Astrocyte (in vitro differentiated cells and primary cell): ENCODE data around the gene IFRD2. TPM values are rescaled to one million over a fixed set of nuclear protein-coding genes. Genes with fewer than 3 reads are reported as not detected.

Source experiments
- DNase-seq: peaks from one replicate; pipeline ENCODE4 v3.0.0-alpha.2; 2010; ENCODE audit warnings: low read depth
- FAIRE-seq: peaks from 2 replicates; lab custom pipeline; 2011; peaks lifted over from hg19 to GRCh38; lab: Jason Lieb, UNC
- H2AFZ ChIP-seq: 2 replicates; pipeline ENCODE4 v1.6.0; 2012; ENCODE audit warnings: low read depth, low read length, inconsistent platforms
- H3K27ac ChIP-seq: 2 replicates; pipeline ENCODE4 v1.5.1; 2011; ENCODE audit warnings: low read depth, low read length, inconsistent platforms
- H3K27me3 ChIP-seq: 2 replicates; pipeline ENCODE4 v1.6.0; 2011; ENCODE audit warnings: low read length, inconsistent platforms; ENCODE audit not compliant: insufficient read depth
- H3K36me3 ChIP-seq: 2 replicates; pipeline ENCODE4 v1.5.1; 2011; ENCODE audit warnings: low read length, inconsistent platforms; ENCODE audit not compliant: insufficient read depth
- H3K4me1 ChIP-seq: 2 replicates; pipeline ENCODE4 v1.5.1; 2011; ENCODE audit warnings: low read length, inconsistent platforms; ENCODE audit not compliant: insufficient read depth
- H3K4me2 ChIP-seq: 2 replicates; pipeline ENCODE4 v1.6.0; 2012; ENCODE audit warnings: low read length, inconsistent platforms
- H3K4me3 ChIP-seq: 2 replicates; pipeline ENCODE4 v1.5.1; 2011; ENCODE audit warnings: low read depth, mild to moderate bottlenecking, low read length, inconsistent platforms; ENCODE audit not compliant: insufficient read depth
- H3K79me2 ChIP-seq: 2 replicates; pipeline ENCODE4 v1.6.0; 2012; ENCODE audit warnings: mild to moderate bottlenecking, low read length, inconsistent platforms; ENCODE audit not compliant: insufficient read depth
- H3K9ac ChIP-seq: 2 replicates; pipeline ENCODE4 v1.6.0; 2012; ENCODE audit warnings: mild to moderate bottlenecking, low read length, inconsistent platforms
- H3K9me3 ChIP-seq: 2 replicates; pipeline ENCODE4 v1.5.1; 2012; ENCODE audit warnings: low read depth, mild to moderate bottlenecking, low read length, inconsistent platforms; ENCODE audit not compliant: insufficient read depth
- H4K20me1 ChIP-seq: 2 replicates; pipeline ENCODE4 v1.6.0; 2012; ENCODE audit warnings: low read length, inconsistent platforms; ENCODE audit not compliant: insufficient read depth
- H3K27ac Mint-ChIP-seq: one replicate; pipeline ENCODE4 v1.8.0; 2021; ENCODE audit warnings: mild to moderate bottlenecking, mixed read lengths; ENCODE audit not compliant: unreplicated experiment
- H3K27me3 Mint-ChIP-seq: one replicate; pipeline ENCODE4 v1.8.0; 2021; ENCODE audit warnings: low read depth, mixed read lengths; ENCODE audit not compliant: unreplicated experiment
- H3K36me3 Mint-ChIP-seq: one replicate; pipeline ENCODE4 v1.8.0; 2021; ENCODE audit warnings: low read depth, mixed read lengths; ENCODE audit not compliant: unreplicated experiment
- H3K4me1 Mint-ChIP-seq: one replicate; pipeline ENCODE4 v1.8.0; 2021; ENCODE audit warnings: low read depth, mixed read lengths; ENCODE audit not compliant: unreplicated experiment
- H3K4me3 Mint-ChIP-seq: one replicate; pipeline ENCODE4 v1.8.0; 2021; ENCODE audit warnings: mild to moderate bottlenecking, moderate library complexity, mixed read lengths; ENCODE audit not compliant: unreplicated experiment
- H3K9me3 Mint-ChIP-seq: one replicate; pipeline ENCODE4 v1.8.0; 2021; ENCODE audit warnings: mild to moderate bottlenecking, mixed read lengths; ENCODE audit not compliant: unreplicated experiment
- CTCF ChIP-seq: IDR thresholded peaks from 2 replicates; pipeline ENCODE4 v1.5.1; 2011; ENCODE audit warnings: low read depth, mild to moderate bottlenecking, inconsistent platforms, low read length, moderate library complexity; ENCODE audit not compliant: insufficient read depth
- EZH2 ChIP-seq: IDR thresholded peaks from 2 replicates; pipeline ENCODE4 v1.6.1; 2012; ENCODE audit warnings: mild to moderate bottlenecking, low read length, inconsistent platforms; ENCODE audit not compliant: insufficient read depth
- total RNA-seq: library from RNA; stranded (reverse); gene quantifications from 2 replicates; pipeline ENCODE4 v1.2.1, GENCODE V29; 2021

The IFRD2 gene
- total RNA-seq, 1 donor from 2014 or later = 66.8 TPM

- Histone ChIP-seq H4K20me1 (peaks cover 27% of the 10 kb centered on the region), H3K27me3 (no peaks in the 10 kb centered on the region), H2AFZ (no peak overlapping the region), H3K27ac (peak overlapping the region; percentile 47), H3K4me1 (peaks cover 16% of the 10 kb centered on the region), H3K9me3 (no peaks in the 10 kb centered on the region), H3K36me3 (peaks cover 33% of the 10 kb centered on the region), H3K9ac (peak overlapping the region; percentile 95), H3K4me3 (peak overlapping the region; percentile 86), H3K79me2 (peaks cover 46% of the 10 kb centered on the region), H3K4me2 (peak overlapping the region; percentile 99)
- no peak for FAIRE-seq
- peak overlapping the region; percentile 89 for H3K27ac Mint-ChIP-seq
- H3K9me3 Mint-ChIP-seq = no peaks in the 10 kb centered on the region
- no peak for DNase-seq
- H3K4me3 Mint-ChIP-seq = peak overlapping the region; percentile 94
- peaks cover 14% of the 10 kb centered on the region for H3K4me1 Mint-ChIP-seq
- peaks cover 10% of the 10 kb centered on the region for H3K36me3 Mint-ChIP-seq
- TF ChIP-seq CTCF (no peak), EZH2 (no peak)
- no peaks in the 10 kb centered on the region for H3K27me3 Mint-ChIP-seq
Measured at GRCh38 chr3:50327129-50327528, 34.9 kb upstream of the IFRD2 start.

GRCh38 chr3:50326182-50326541 lies 33.9 kb upstream of the IFRD2 start:
- peaks cover 14% of the 10 kb centered on the region for H3K4me1 Mint-ChIP-seq
- Histone ChIP-seq H3K4me1 (peaks cover 20% of the 10 kb centered on the region), H3K79me2 (peaks cover 36% of the 10 kb centered on the region), H3K9ac (no peak overlapping the region), H3K36me3 (peaks cover 23% of the 10 kb centered on the region), H3K9me3 (no peaks in the 10 kb centered on the region), H4K20me1 (peaks cover 18% of the 10 kb centered on the region), H3K4me2 (no peak overlapping the region), H3K27me3 (no peaks in the 10 kb centered on the region), H3K27ac (no peak overlapping the region), H3K4me3 (no peak overlapping the region), H2AFZ (no peak overlapping the region)
- H3K36me3 Mint-ChIP-seq = peaks cover 10% of the 10 kb centered on the region
- no peak for DNase-seq
- H3K27ac Mint-ChIP-seq = peak overlapping the region; percentile 34
- TF ChIP-seq EZH2 = no peak
- no peak for TF ChIP-seq CTCF
- H3K9me3 Mint-ChIP-seq = no peaks in the 10 kb centered on the region
- FAIRE-seq = no peak
- peak overlapping the region; percentile 94 for H3K4me3 Mint-ChIP-seq
- H3K27me3 Mint-ChIP-seq = no peaks in the 10 kb centered on the region

GRCh38 chr3:50325497-50326181 lies 33.4 kb upstream of the IFRD2 start:
- Histone ChIP-seq H3K27ac (no peak overlapping the region), H3K27me3 (no peaks in the 10 kb centered on the region), H3K79me2 (peaks cover 36% of the 10 kb centered on the region), H3K9me3 (no peaks in the 10 kb centered on the region), H3K9ac (no peak overlapping the region), H3K4me2 (no peak overlapping the region), H3K4me3 (no peak overlapping the region), H3K36me3 (peaks cover 18% of the 10 kb centered on the region), H4K20me1 (peaks cover 14% of the 10 kb centered on the region), H2AFZ (no peak overlapping the region), H3K4me1 (peaks cover 21% of the 10 kb centered on the region)
- Mint-ChIP-seq H3K4me1 (peaks cover 14% of the 10 kb centered on the region), H3K9me3 (no peaks in the 10 kb centered on the region), H3K27me3 (no peaks in the 10 kb centered on the region), H3K4me3 (no peak overlapping the region), H3K36me3 (peaks cover 5% of the 10 kb centered on the region), H3K27ac (peak overlapping the region; percentile 34)
- FAIRE-seq = no peak
- TF ChIP-seq CTCF = no peak
- no peak for TF ChIP-seq EZH2
- no peak for DNase-seq
